ENCODE data around the gene KRTAP5-5.
"Not testable (repeated sequence)": the region's sequence is repeated elsewhere in the genome, so short reads cannot be mapped to it uniquely, and the experiment has no call there.

Gene KRTAP5-5

GRCh38 chr11:1629326-1630185, at the start of gene KRTAP5-5:
TSS of gene KRTAP5-5 (plus strand) at chr11:1629775. CDS start at chr11:1629841, 66 bp downstream.
- FAIRE-seq: no peak
- TF ChIP-seq CTCF (IDR thresholded peaks at IDR 0.05; ENCODE audit: insufficient read depth, missing control alignments): no peak
- no peak for DNase-seq (ENCODE audit: insufficient read length, low spot score)

- no peak for DNase-seq (ENCODE audit: insufficient read length, low spot score)
- FAIRE-seq: no peak
- TF ChIP-seq CTCF (IDR thresholded peaks at IDR 0.05; ENCODE audit: insufficient read depth, missing control alignments): no peak
These were observed 47.6 kb upstream of the KRTAP5-5 start for GRCh38 chr11:1581976-1582375.

DNA sequence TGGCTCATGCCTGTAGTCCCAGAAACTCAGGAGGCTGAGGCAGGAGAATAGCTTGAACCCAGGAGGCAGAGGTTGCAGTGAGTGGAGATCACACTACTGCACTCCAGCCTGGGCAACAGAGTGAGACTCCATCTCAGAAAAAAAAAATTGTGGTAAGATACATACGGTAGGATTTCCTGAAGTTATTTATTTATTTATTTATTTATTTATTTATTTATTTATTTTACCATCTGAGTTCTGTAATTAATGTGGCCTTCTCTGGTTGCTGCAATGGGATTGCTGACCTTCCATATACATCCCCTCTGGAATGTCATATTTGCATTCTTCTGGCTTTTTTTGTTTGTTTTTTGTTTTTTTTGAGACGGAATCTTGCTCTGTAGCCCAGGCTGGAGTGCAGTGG, 46.7 kb upstream of the KRTAP5-5 start:
- not testable (repeated sequence) for FAIRE-seq; DNase-seq (ENCODE audit: insufficient read length, low spot score)

- FAIRE-seq; DNase-seq (ENCODE audit: insufficient read length, low spot score): not testable (repeated sequence)
These were observed 44.8 kb upstream of the KRTAP5-5 start, which contains the start of gene KRTAP5-1 for GRCh38 chr11:1584661-1585370. TSS of gene KRTAP5-1 (minus strand) at chr11:1585283. CDS start at chr11:1585249, 34 bp downstream.

GRCh38 chr11:1586699-1587098, 42.9 kb upstream of the KRTAP5-5 start:
- no peak for DNase-seq (ENCODE audit: insufficient read length, low spot score)
- no peak for FAIRE-seq
- no peak for TF ChIP-seq CTCF (IDR thresholded peaks at IDR 0.05; ENCODE audit: insufficient read depth, missing control alignments)

- not testable (repeated sequence) for FAIRE-seq; DNase-seq (ENCODE audit: insufficient read length, low spot score)
These were observed 40.2 kb upstream of the KRTAP5-5 start for GRCh38 chr11:1589191-1589963.

GRCh38 chr11:1589996-1590395, 39.6 kb upstream of the KRTAP5-5 start:
- TF ChIP-seq CTCF (IDR thresholded peaks at IDR 0.05; ENCODE audit: insufficient read depth, missing control alignments): no peak
- DNase-seq (ENCODE audit: insufficient read length, low spot score): no peak
- FAIRE-seq: no peak

- no peak for DNase-seq (ENCODE audit: insufficient read length, low spot score)
- no peak for TF ChIP-seq CTCF (IDR thresholded peaks at IDR 0.05; ENCODE audit: insufficient read depth, missing control alignments)
- no peak for FAIRE-seq
These were observed 36.9 kb upstream of the KRTAP5-5 start for GRCh38 chr11:1592628-1593027.
